MCF 10A (cell line): ENCODE results near the gene RAB30. TPM values are rescaled to one million over a fixed set of nuclear protein-coding genes. Genes with fewer than 3 reads are reported as not detected.
A peak's percentile ranks its signal among the peaks of the same experiment; 100 is the strongest.

ENCODE experiments used
- BruUV-seq: library from RNA; stranded (reverse); fragments of 400-500 nt; replicated peaks from 2 replicates; lab custom pipeline; 2021; lab: Mats Ljungman, UMichigan
- CTCF ChIA-PET: fragments of 300-600 bp; sonication (Branson Sonifier 250); formaldehyde crosslinking; extraction: SDS; loops from one replicate; lab custom pipeline; 2021; ENCODE audit warnings: antibody characterized with exemption, inconsistent platforms; lab: Yijun Ruan, JAX
- POLR2A ChIA-PET: fragments of 300-600, 350-650 bp; sonication (Branson Sonifier 250); formaldehyde crosslinking; extraction: SDS; loops from one replicate; lab custom pipeline; 2020; ENCODE audit warnings: antibody characterized with exemption, inconsistent platforms; lab: Yijun Ruan, JAX
- DNase-seq: peaks from one replicate; pipeline ENCODE4 v3.0.0-alpha.2; 2018; ENCODE audit not compliant: unreplicated experiment
- H3K27ac Mint-ChIP-seq: one replicate; pipeline ENCODE4 v1.8.0; 2022; ENCODE audit warnings: mild to moderate bottlenecking, low read depth, mixed read lengths; ENCODE audit not compliant: unreplicated experiment
- H3K27me3 Mint-ChIP-seq: one replicate; pipeline ENCODE4 v1.8.0; 2022; ENCODE audit warnings: mixed read lengths; ENCODE audit not compliant: insufficient read depth, unreplicated experiment
- H3K36me3 Mint-ChIP-seq: one replicate; pipeline ENCODE4 v1.8.0; 2022; ENCODE audit warnings: mild to moderate bottlenecking, moderate library complexity, mixed read lengths; ENCODE audit not compliant: insufficient read depth, unreplicated experiment
- H3K4me1 Mint-ChIP-seq: one replicate; pipeline ENCODE4 v1.8.0; 2022; ENCODE audit warnings: mixed read lengths; ENCODE audit not compliant: insufficient read depth, unreplicated experiment
- H3K4me3 Mint-ChIP-seq: one replicate; pipeline ENCODE4 v1.8.0; 2022; ENCODE audit warnings: mild to moderate bottlenecking, moderate library complexity, mixed read lengths; ENCODE audit not compliant: unreplicated experiment
- H3K9me3 Mint-ChIP-seq: one replicate; pipeline ENCODE4 v1.8.0; 2022; ENCODE audit warnings: mixed read lengths; ENCODE audit not compliant: unreplicated experiment
- intact Hi-C: fragments of 100-400 bp; cut with micrococcal nuclease; formaldehyde crosslinking; loops from 2 replicates; pipeline ENCODE4 v1.14.1; 2022
- total RNA-seq: library from RNA; stranded (reverse); gene quantifications from 2 replicates; pipeline ENCODE4 v1.2.3, GENCODE V29; 2022
- TF ChIP-seq, protein P1 (sequence below): fragments of 200-600 bp; IDR thresholded peaks from one replicate; pipeline ENCODE4 v1.8.0; 2022; ENCODE audit warnings: antibody characterized with exemption, mild to moderate bottlenecking; ENCODE audit not compliant: unreplicated experiment

The RAB30 gene
- total RNA-seq, 1 experiment from 2014 or later, result 12.5 TPM

DNA sequence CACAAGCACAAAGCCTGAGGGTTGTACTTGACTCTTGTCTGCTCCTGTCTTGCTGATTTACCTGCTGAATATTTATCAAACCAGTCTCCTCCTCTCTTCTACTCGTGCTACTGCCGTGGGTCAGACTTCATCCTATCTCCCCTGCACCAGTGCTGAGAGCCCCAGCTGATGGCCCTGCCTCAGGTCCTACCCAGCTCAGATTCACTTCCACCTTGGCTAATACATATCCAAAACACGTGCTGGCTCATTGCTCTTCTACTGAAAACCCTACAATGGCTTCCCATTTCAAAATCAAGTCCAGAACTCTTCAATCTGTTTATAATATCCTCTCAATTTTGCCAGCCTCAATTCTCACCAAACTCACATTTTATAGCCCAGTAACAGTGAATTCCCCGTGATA is 48.3 kb downstream of the RAB30 start:
- Mint-ChIP-seq H3K27me3 (no peaks in the 10 kb centered on the region), H3K4me1 (peaks cover 26% of the 10 kb centered on the region), H3K9me3 (no peaks in the 10 kb centered on the region), H3K36me3 (peaks cover 8% of the 10 kb centered on the region), H3K27ac (no peak overlapping the region), H3K4me3 (no peak overlapping the region)
- no peak for DNase-seq
- TF ChIP-seq, protein P1, sequence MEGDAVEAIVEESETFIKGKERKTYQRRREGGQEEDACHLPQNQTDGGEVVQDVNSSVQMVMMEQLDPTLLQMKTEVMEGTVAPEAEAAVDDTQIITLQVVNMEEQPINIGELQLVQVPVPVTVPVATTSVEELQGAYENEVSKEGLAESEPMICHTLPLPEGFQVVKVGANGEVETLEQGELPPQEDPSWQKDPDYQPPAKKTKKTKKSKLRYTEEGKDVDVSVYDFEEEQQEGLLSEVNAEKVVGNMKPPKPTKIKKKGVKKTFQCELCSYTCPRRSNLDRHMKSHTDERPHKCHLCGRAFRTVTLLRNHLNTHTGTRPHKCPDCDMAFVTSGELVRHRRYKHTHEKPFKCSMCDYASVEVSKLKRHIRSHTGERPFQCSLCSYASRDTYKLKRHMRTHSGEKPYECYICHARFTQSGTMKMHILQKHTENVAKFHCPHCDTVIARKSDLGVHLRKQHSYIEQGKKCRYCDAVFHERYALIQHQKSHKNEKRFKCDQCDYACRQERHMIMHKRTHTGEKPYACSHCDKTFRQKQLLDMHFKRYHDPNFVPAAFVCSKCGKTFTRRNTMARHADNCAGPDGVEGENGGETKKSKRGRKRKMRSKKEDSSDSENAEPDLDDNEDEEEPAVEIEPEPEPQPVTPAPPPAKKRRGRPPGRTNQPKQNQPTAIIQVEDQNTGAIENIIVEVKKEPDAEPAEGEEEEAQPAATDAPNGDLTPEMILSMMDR, result no peak
- no TSS peak for BruUV-seq
- ChIA-PET CTCF (interaction anchor here (0.6 kb wide), 2 partner anchors 22 to 29 kb away, joined by 3 read pairs; no protein-coding TSS in a partner anchor), POLR2A (interaction anchor here (1.0 to 3.7 kb wide), 6 partner anchors 10 to 134 kb away, joined by 3 to 30 read pairs (median 16); partner anchors contain the start of gene PCF11)
- intact Hi-C loops, result no loop called here

DNA sequence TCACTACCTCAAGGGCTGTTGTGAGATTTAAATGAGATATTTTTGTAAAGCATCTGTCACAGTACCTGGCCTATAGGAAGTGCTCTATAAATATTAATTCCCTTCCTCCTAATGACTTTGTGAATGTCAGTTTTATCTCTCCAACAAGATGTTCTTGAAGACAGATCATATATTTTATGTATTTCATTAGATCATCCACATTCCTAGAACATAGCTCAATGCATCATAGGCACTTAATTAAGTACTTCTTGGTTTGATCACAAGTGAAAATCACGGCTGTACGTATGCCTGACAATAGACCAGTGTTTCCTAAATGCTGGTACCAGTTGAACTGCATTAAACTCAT is 49.9 kb downstream of the RAB30 start:
- Mint-ChIP-seq H3K4me1 (peaks cover 26% of the 10 kb centered on the region), H3K27me3 (no peaks in the 10 kb centered on the region), H3K27ac (no peak overlapping the region), H3K4me3 (no peak overlapping the region), H3K9me3 (no peaks in the 10 kb centered on the region), H3K36me3 (peaks cover 8% of the 10 kb centered on the region)
- POLR2A ChIA-PET, result interaction anchor here (1.4 to 2.9 kb wide), 4 partner anchors 12 to 172 kb away, joined by 4 to 21 read pairs (median 12); partner anchors contain the start of genes ANKRD42 and RAB30
- intact Hi-C loops, result no loop called here
- CTCF ChIA-PET, result interaction anchor here (0.5 to 1.8 kb wide), 5 partner anchors 15 to 120 kb away, joined by 3 to 5 read pairs (median 4); no protein-coding TSS in a partner anchor
- BruUV-seq, result no TSS peak
- no peak for DNase-seq
- TF ChIP-seq, protein P1, result no peak

DNA sequence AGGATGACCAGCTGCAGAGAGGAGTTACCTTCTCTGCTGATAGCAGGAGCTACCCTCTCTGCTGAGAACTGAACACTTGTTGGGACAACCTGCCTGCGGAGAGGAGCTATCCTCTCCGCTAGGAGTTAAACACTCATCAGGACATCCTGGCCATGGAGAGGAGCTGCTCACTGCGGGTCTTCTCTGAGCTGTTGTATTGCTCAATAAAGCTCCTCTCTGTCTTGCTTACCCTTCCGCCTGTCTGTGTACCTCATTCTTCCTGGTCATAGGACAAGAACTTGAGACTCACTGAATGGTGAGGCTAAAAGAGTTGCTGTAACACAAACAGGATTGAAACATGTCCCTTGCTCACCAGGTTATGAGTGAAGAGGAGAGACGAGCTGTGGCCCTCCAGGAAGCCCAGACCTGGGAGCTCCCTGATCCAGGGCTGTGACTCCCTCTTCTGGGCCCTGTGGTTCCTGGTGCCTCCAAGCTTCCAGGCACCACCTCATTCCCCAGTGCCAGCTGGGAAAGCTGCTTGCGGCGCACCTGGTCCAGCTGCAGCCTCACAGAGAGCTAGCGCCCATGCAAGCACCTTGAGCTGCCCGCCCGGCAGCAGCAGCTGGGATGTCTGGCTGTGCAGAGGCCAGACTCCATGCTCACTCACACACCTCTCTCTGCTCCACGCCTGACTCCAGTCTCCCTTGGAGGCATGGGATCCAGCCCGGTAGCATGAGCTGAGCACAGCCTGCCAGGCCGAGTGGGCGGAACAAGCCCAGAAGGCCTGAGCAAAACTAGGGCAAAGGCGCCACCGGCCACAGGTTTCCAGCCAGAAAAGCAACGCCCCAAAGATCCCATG is 50.5 kb downstream of the RAB30 start:
- H3K4me3 Mint-ChIP-seq, result no peak overlapping the region
- no peak overlapping the region for H3K27ac Mint-ChIP-seq
- CTCF ChIA-PET, result interaction anchor here (0.6 to 1.9 kb wide), 8 partner anchors 15 to 320 kb away, joined by 3 to 11 read pairs (median 4); partner anchors contain the start of gene RAB30
- TF ChIP-seq, protein P1, result no peak
- peaks cover 8% of the 10 kb centered on the region for H3K36me3 Mint-ChIP-seq
- POLR2A ChIA-PET, result interaction anchor here (0.8 to 2.9 kb wide), 7 partner anchors 12 to 172 kb away, joined by 3 to 21 read pairs (median 5); partner anchors contain the start of genes ANKRD42, PCF11 and RAB30
- H3K9me3 Mint-ChIP-seq, result no peaks in the 10 kb centered on the region
- H3K4me1 Mint-ChIP-seq, result peaks cover 26% of the 10 kb centered on the region
- intact Hi-C loops, result no loop called here
- no peak for DNase-seq
- no peaks in the 10 kb centered on the region for H3K27me3 Mint-ChIP-seq
- BruUV-seq, result no TSS peak

DNA sequence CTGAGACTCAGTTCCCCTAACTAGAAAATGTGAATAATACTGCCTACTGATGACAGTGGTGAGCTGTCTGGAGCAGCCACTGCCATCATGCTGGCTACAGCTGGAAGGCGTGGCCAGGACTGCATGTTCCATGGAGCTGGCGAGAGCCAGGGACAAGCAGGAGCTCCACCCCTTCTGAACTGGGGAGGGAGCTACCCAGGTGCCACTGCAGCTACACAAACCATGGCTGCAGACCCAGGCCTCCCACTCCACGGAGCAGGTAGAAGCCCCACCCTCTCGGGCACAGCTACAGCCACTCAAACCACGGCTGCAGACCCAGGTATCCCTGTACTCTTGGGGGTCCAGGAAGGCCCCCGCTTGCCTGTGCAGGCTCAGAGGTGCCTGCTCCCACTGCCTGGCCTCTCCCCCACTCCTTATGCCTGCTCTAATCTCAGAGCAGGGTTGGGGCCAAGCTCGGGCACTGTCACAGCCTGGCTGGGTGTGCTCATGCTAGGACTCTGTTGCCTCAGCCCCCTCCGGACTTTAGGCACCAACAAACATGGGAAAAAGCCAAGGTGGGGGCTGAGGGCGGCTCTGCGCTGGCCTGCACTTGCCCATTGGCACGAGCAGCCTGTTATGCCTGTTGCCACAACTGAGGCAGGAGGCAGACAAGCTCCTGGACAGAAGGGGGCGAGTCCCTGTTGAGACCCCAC is 51.7 kb downstream of the RAB30 start:
- intact Hi-C loops, result no loop called here
- Mint-ChIP-seq H3K4me1 (peaks cover 19% of the 10 kb centered on the region), H3K4me3 (no peak overlapping the region), H3K27ac (peak overlapping the region; percentile 61), H3K36me3 (peaks cover 8% of the 10 kb centered on the region), H3K9me3 (peaks cover 4% of the 10 kb centered on the region), H3K27me3 (no peaks in the 10 kb centered on the region)
- TF ChIP-seq, protein P1, result no peak
- peak; percentile 29 for DNase-seq
- no TSS peak for BruUV-seq
- CTCF ChIA-PET, result interaction anchor here (0.5 to 1.9 kb wide), 6 partner anchors 8 to 99 kb away, joined by 3 to 11 read pairs (median 4); partner anchors contain the start of gene RAB30
- POLR2A ChIA-PET, result interaction anchor here (0.7 to 2.9 kb wide), 10 partner anchors 14 to 173 kb away, joined by 3 to 21 read pairs (median 4); partner anchors contain the start of genes ANKRD42, DDIAS, PCF11 and RAB30
